ENCODE results near the gene STX8.

The STX8 gene

DNA sequence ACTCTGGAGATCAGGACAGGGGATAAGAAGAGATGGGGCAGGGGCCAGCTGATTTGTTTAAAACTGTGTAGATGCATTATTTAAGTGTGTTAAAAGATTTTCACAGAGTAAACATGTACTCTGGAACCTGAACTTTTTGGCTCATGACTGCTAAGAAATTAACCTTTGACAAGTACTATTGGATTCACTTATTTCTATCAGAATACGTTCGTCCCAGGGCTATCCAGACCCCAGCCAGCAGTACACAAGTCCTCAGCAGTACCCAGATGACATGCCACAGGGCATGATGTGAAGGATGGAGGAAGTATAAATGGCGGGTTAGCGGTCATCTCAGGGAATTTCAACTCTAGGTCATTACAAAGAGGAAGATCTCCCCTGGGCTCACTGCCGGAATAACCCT, 253.7 kb downstream of the STX8 start:
- TF ChIP-seq, protein P1, sequence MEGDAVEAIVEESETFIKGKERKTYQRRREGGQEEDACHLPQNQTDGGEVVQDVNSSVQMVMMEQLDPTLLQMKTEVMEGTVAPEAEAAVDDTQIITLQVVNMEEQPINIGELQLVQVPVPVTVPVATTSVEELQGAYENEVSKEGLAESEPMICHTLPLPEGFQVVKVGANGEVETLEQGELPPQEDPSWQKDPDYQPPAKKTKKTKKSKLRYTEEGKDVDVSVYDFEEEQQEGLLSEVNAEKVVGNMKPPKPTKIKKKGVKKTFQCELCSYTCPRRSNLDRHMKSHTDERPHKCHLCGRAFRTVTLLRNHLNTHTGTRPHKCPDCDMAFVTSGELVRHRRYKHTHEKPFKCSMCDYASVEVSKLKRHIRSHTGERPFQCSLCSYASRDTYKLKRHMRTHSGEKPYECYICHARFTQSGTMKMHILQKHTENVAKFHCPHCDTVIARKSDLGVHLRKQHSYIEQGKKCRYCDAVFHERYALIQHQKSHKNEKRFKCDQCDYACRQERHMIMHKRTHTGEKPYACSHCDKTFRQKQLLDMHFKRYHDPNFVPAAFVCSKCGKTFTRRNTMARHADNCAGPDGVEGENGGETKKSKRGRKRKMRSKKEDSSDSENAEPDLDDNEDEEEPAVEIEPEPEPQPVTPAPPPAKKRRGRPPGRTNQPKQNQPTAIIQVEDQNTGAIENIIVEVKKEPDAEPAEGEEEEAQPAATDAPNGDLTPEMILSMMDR (conservative IDR thresholded peaks at IDR 0.05; ENCODE audit: low read depth), result no peak

DNA sequence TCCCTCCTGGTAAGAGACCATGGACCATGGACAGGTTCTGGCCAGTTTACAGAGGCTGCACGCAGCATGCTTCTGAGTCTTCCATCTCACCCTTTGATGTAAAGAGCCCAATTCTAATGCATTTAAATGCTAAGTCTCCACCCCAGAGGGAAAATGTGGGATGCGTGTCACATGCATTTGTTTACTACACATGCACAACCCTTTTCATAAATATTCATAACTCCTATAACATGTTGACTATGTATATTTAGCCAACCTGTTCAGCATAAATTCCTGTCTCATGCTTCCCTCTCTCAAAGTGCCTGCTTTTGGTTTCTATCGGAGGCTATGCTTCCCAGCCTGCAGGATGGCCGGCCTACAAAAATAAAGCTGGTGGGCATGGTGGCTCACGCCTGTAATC, 260.3 kb downstream of the STX8 start:
- no peak overlapping the region for H3K27ac ChIP-seq
- ChIA-PET POLR2A (ENCODE audit: low non-redundant PET) (no interaction called here), CTCF (no interaction called here)
- no peak for DNase-seq (ENCODE audit: low spot score)
- TF ChIP-seq, protein P1 (conservative IDR thresholded peaks at IDR 0.05; ENCODE audit: low read depth), result no peak

More for the DNA sequence above, 253.7 kb downstream of the STX8 start:
- H3K27ac ChIP-seq, result no peak overlapping the region
- CTCF ChIA-PET, result no interaction called here
- no peak for DNase-seq (ENCODE audit: low spot score)
- POLR2A ChIA-PET (ENCODE audit: low non-redundant PET), result no interaction called here

DNA sequence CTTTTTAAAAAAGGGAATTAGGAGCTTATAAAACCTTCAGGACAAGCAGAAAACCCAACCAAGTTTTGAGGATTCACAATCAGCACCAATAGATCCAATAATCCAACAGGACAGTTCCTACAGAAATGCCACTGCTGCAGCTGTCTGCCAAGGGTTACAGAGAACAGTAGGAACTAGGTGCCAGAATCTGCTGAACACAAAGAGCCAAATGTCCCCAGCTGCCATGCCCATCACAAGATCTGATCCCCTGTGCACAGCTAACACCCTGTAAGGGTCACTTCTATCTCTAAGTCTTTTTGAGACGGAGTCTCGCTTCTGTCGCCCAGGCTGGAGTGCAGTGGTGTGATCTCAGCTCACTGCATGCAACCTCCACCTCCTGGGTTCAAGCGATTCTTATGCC, 262.3 kb downstream of the STX8 start:
- DNase-seq (ENCODE audit: low spot score), result no peak
- H3K27ac ChIP-seq, result no peak overlapping the region
- TF ChIP-seq, protein P1 (conservative IDR thresholded peaks at IDR 0.05; ENCODE audit: low read depth), result no peak
- ChIA-PET POLR2A (ENCODE audit: low non-redundant PET) (no interaction called here), CTCF (interaction anchor here (0.6 kb wide), 1 partner anchor 51 kb away, joined by 3 read pairs; no protein-coding TSS in a partner anchor)

DNA sequence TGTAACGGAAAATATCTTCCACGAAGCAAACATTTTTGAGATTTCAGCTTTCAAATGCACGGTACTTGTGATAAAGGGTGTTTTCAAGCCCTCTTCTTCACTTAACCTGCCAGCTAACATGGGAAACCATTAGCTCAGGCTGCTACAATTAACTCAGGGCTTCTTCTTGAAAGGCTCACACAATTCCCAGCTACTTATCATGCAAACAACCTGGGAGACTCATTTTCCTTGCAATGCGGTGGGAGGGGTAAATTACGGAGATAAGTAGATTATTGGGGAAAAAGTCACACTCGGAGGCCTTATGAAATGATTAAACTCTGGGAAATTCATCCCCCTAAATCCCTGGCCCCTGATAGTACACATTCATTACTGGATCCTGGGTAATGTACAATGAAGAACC, 266.4 kb downstream of the STX8 start:
- CTCF ChIA-PET, result no interaction called here
- DNase-seq (ENCODE audit: low spot score), result no peak
- H3K27ac ChIP-seq, result no peak overlapping the region
- POLR2A ChIA-PET (ENCODE audit: low non-redundant PET), result no interaction called here
- TF ChIP-seq, protein P1 (conservative IDR thresholded peaks at IDR 0.05; ENCODE audit: low read depth), result no peak

DNA sequence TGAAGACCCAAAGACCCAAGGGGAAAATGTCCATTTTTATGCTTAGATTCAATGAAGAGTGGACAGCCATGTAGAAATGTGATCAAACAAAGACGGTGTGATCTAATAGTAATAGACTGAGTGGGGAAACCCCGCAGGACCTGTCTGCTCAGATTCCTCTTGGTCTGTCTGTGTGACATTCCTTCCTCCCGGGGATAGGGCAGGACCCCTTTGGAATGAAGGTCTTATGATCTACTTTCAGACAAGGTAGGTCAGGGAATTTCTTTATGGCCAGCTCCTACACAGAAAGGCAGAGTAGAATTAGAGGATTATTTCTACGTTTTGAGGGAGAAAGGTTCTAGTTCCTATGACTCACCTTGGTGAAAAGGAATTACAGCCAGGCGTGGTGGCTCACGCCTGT, 267.6 kb downstream of the STX8 start:
- ChIA-PET POLR2A (ENCODE audit: low non-redundant PET) (no interaction called here), CTCF (interaction anchor here (0.9 kb wide), 1 partner anchor 11 kb away, joined by 3 read pairs; no protein-coding TSS in a partner anchor)
- H3K27ac ChIP-seq, result no peak overlapping the region
- TF ChIP-seq, protein P1 (conservative IDR thresholded peaks at IDR 0.05; ENCODE audit: low read depth), result no peak
- no peak for DNase-seq (ENCODE audit: low spot score)

DNA sequence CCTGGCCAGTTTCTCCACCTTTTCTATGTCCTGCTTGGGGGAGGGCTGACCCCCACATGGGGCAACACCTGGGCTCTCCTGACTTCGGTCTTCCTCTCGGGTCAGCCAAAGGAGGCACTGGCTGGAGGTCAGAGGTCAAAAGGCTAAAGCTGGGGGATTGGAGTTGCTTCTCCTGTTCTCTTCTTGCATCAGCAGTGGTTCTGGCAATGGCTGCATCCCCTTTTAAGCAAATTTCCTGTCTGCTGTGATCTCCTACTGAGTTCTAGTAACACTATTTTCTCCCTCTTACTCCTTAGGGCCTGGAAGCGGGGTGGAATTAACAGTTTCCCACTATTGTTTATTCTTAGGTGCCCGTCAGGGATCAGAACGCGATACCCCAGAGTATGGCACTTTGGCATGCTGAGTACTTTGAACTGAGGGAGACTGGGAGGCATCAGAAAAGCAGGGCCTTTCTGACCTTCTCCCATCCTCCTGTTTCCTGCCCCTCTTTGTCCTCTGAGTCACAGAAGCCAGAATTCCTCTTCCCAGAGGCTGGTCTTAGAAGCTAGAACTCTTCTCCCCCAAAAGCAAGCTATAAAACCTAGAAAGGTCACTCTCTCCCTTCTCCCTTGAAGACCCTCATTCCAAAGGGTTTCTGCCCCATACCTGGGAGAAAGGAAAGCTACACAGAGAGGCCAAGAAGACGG, 268.2 kb downstream of the STX8 start:
- POLR2A ChIA-PET (ENCODE audit: low non-redundant PET), result no interaction called here
- no peak overlapping the region for H3K27ac ChIP-seq
- DNase-seq (ENCODE audit: low spot score), result no peak
- CTCF ChIA-PET, result no interaction called here
- TF ChIP-seq, protein P1 (conservative IDR thresholded peaks at IDR 0.05; ENCODE audit: low read depth), result no peak
